Activated T-cell treated with anti-CD3 and anti-CD28 coated beads for 24 hours (primary cell): ENCODE results near the gene CERT1.
A peak's percentile ranks its signal among the peaks of the same experiment; 100 is the strongest.
"Not testable (repeated sequence)": the region's sequence is repeated elsewhere in the genome, so short reads cannot be mapped to it uniquely, and the experiment has no call there.

ENCODE experiments used
- DNase-seq: peaks from one replicate; pipeline ENCODE4 v3.0.0-alpha.2; 2020; ENCODE audit warnings: low read depth

Gene CERT1

GRCh38 chr5:75342836-75343235, 168.6 kb downstream of the CERT1 start:
- no peak for DNase-seq

GRCh38 chr5:75341934-75342333, 169.5 kb downstream of the CERT1 start:
- no peak for DNase-seq

GRCh38 chr5:75340714-75341478, 170.5 kb downstream of the CERT1 start:
- DNase-seq, result no peak

- DNase-seq, result no peak
Measured at GRCh38 chr5:75338408-75338807, 173.0 kb downstream of the CERT1 start.

GRCh38 chr5:75337366-75338021, 173.9 kb downstream of the CERT1 start:
- no peak for DNase-seq

- DNase-seq, result peak; percentile 97
Measured at GRCh38 chr5:75336615-75337336, 174.7 kb downstream of the CERT1 start, which contains the start of gene HMGCR. TSS of gene HMGCR (plus strand) at chr5:75337220. CDS start at chr5:75342606, 5,386 bp downstream.

GRCh38 chr5:75335952-75336614, 175.3 kb downstream of the CERT1 start:
- DNase-seq, result no peak

- DNase-seq, result no peak
Measured at GRCh38 chr5:75335486-75335885, 175.9 kb downstream of the CERT1 start.

- not testable (repeated sequence) for DNase-seq
Measured at GRCh38 chr5:75334413-75334812, 177.0 kb downstream of the CERT1 start.

- DNase-seq, result not testable (repeated sequence)
Measured at GRCh38 chr5:75333759-75334158, 177.7 kb downstream of the CERT1 start.

- DNase-seq, result no peak
Measured at GRCh38 chr5:75331095-75332090, 180.0 kb downstream of the CERT1 start.

- DNase-seq, result no peak
Measured at GRCh38 chr5:75330404-75330803, 181.0 kb downstream of the CERT1 start.
